Liver (tissue), 9 donors: Measurements from ENCODE around the gene RAB27A. TPM values are rescaled to one million over a fixed set of nuclear protein-coding genes. Genes with fewer than 3 reads are reported as not detected.

Experiments used
- DNase-seq: peaks from one replicate; pipeline ENCODE4 v3.0.0-alpha.2; 2017; ENCODE audit warnings: low spot score
- H3K27ac ChIP-seq, 2 donors: one replicate each; pipeline ENCODE4 v1.7.0; 2013; ENCODE audit warnings: inconsistent platforms in 2 of 2, low read length in 2 of 2, control low read depth in 1 of 2, low read depth in 1 of 2, mild to moderate bottlenecking in 1 of 2
- H3K27me3 ChIP-seq, 4 donors: one replicate each; pipeline versions ENCODE4 v1.6.1 to v1.7.0; 2013; ENCODE audit warnings: low read length in 3 of 4, inconsistent platforms in 1 of 4, mild to moderate bottlenecking in 1 of 4, moderate library complexity in 1 of 4; ENCODE audit not compliant: control insufficient read depth in 4 of 4, insufficient read depth in 4 of 4
- H3K36me3 ChIP-seq, 4 donors: one replicate each; pipeline versions ENCODE4 v1.6.1 to v1.7.0; 2013; ENCODE audit warnings: low read length in 3 of 4, mild to moderate bottlenecking in 3 of 4, low read depth in 1 of 4, moderate library complexity in 1 of 4; ENCODE audit not compliant: control insufficient read depth in 4 of 4, insufficient read depth in 3 of 4
- H3K4me1 ChIP-seq, 4 donors: one replicate each; pipeline versions ENCODE4 v1.6.1 to v1.7.0; 2013; ENCODE audit warnings: low read length in 3 of 4, mild to moderate bottlenecking in 3 of 4, moderate library complexity in 1 of 4; ENCODE audit not compliant: control insufficient read depth in 4 of 4, insufficient read depth in 4 of 4
- H3K4me3 ChIP-seq, 3 donors: one replicate each; pipeline versions ENCODE4 v1.6.1 to v1.7.0; 2013; ENCODE audit warnings: low read length in 3 of 3, control low read depth in 1 of 3, low read depth in 1 of 3, mild to moderate bottlenecking in 1 of 3
- H3K9ac ChIP-seq, 2 donors: one replicate each; pipeline ENCODE4 v1.7.0; 2013; ENCODE audit warnings: low read length in 2 of 2, mild to moderate bottlenecking in 2 of 2, moderate library complexity in 2 of 2, control low read depth in 1 of 2, low read depth in 1 of 2
- H3K9me3 ChIP-seq, 4 donors: one replicate each; pipeline versions ENCODE4 v1.6.1 to v1.7.0; 2013; ENCODE audit warnings: low read length in 3 of 4; ENCODE audit not compliant: control insufficient read depth in 4 of 4
- ATF3 ChIP-seq: IDR thresholded peaks from 2 replicates; pipeline ENCODE4 v1.6.1; 2016; ENCODE audit warnings: antibody characterized with exemption
- CTCF ChIP-seq: fragments of 150-350 bp; IDR thresholded peaks from 2 replicates; pipeline ENCODE4 v1.5.1; 2017; ENCODE audit warnings: improper control_type of control experiment, low read depth, low read length; ENCODE audit not compliant: missing input control
- EGR1 ChIP-seq, 2 donors: IDR thresholded peaks; 2 replicates each; pipeline ENCODE4 v1.6.1; 2016 to 2018; ENCODE audit warnings: antibody characterized with exemption in 2 of 2, low read depth in 2 of 2
- FOXA1 ChIP-seq: IDR thresholded peaks from 2 replicates; pipeline ENCODE4 v1.6.1; 2016; ENCODE audit warnings: antibody characterized with exemption
- FOXA2 ChIP-seq: IDR thresholded peaks from 2 replicates; pipeline ENCODE4 v1.6.1; 2016; ENCODE audit warnings: antibody characterized with exemption
- GABPA ChIP-seq, 2 donors: IDR thresholded peaks in 1 of 2; conservative IDR thresholded peaks in 1 of 2; 2 replicates each; pipeline ENCODE4 v1.6.1; 2016; ENCODE audit warnings: antibody characterized with exemption in 2 of 2, mild to moderate bottlenecking in 1 of 2, moderate library complexity in 1 of 2
- HNF4G ChIP-seq: IDR thresholded peaks from 2 replicates; pipeline ENCODE4 v1.6.1; 2016; ENCODE audit warnings: antibody characterized with exemption
- JUND ChIP-seq, 2 donors: IDR thresholded peaks; 2 replicates each; pipeline ENCODE4 v1.6.1; 2016; ENCODE audit warnings: antibody characterized with exemption in 2 of 2
- MAX ChIP-seq: IDR thresholded peaks from 2 replicates; pipeline ENCODE4 v1.6.1; 2016; ENCODE audit warnings: antibody characterized with exemption
- NR2F2 ChIP-seq: IDR thresholded peaks from 2 replicates; pipeline ENCODE4 v1.6.1; 2016; ENCODE audit warnings: antibody characterized with exemption
- RAD21 ChIP-seq, 2 donors: IDR thresholded peaks; 2 replicates each; pipeline ENCODE4 v1.6.1; 2016; ENCODE audit warnings: antibody characterized with exemption in 2 of 2, mild to moderate bottlenecking in 2 of 2
- REST ChIP-seq: IDR thresholded peaks from 2 replicates; pipeline ENCODE4 v1.6.1; 2016; ENCODE audit warnings: antibody characterized with exemption, mild to moderate bottlenecking
- SP1 ChIP-seq: IDR thresholded peaks from 2 replicates; pipeline ENCODE4 v1.6.1; 2018; ENCODE audit warnings: antibody characterized with exemption, mild to moderate bottlenecking
- TAF1 ChIP-seq: conservative IDR thresholded peaks from 2 replicates; pipeline ENCODE4 v1.6.1; 2016; ENCODE audit warnings: antibody characterized with exemption, mild to moderate bottlenecking
- ZBTB33 ChIP-seq: IDR thresholded peaks from 2 replicates; pipeline ENCODE4 v1.6.1; 2016; ENCODE audit warnings: antibody characterized with exemption
- WGBS: extraction: QIAGEN DNeasy Blood & Tissue Kit; methylation state at CpG from one replicate; pipeline ENCODE4 v1.1.7; 2013; 5-methylcytosine and 5-hydroxymethylcytosine counted together
- polyA plus RNA-seq, 2 donors: library from polyadenylated mRNA; stranded (reverse) in 1 of 2; unstranded in 1 of 2; fragments of 200-250 nt in 1 of 2; fragments of >200 nt in 1 of 2; fragmentation: Nextera tagmentation in 1 of 2; extraction: Ambion mirVana in 1 of 2; gene quantifications; one replicate each; pipeline versions ENCODE4 v1.2.1 to v1.2.3, GENCODE V29; 2013 to 2015
- total RNA-seq, 2 donors: library from RNA; depleted of rRNA; stranded (reverse); fragments of >200 nt; gene quantifications; one replicate each; pipeline ENCODE4 v1.2.3, GENCODE V29; 2014
- donor health status: healthy.
- donor health status: healthy.
- donor health status: healthy.
- donor health status: healthy.
- donor health status: healthy.

RAB27A gene
- total and polyA plus RNA-seq, 4 donors, result 6.4 to 30.8 (median 24.9) TPM

GRCh38 chr15:55231455-55231854 lies 58.2 kb downstream of the RAB27A start:
- H3K27me3 ChIP-seq, result no peaks in the 10 kb centered on the region
- no peak for TF ChIP-seq JUND (IDR thresholded peaks at IDR 0.05)
- TF ChIP-seq FOXA2, result no peak
- no peak for TF ChIP-seq GABPA (IDR thresholded peaks at IDR 0.05 in 1 of 2, conservative IDR thresholded peaks at IDR 0.05 in 1 of 2)
- TF ChIP-seq ZBTB33, result no peak
- TF ChIP-seq SP1, result no peak
- no peak for TF ChIP-seq ATF3
- no peak for TF ChIP-seq HNF4G
- H3K9ac ChIP-seq, result no peak overlapping the region
- H3K4me1 ChIP-seq, result peaks cover 0 to 3% (median 1%) of the 10 kb centered on the region in 4 donors
- H3K27ac ChIP-seq, result no peak overlapping the region
- no peak for DNase-seq
- H3K36me3 ChIP-seq, result peaks cover 0 to 10% (median 6%) of the 10 kb centered on the region in 4 donors
- no peak overlapping the region for H3K4me3 ChIP-seq
- no peaks in the 10 kb centered on the region for H3K9me3 ChIP-seq
- 97% methylated on average over 1 of the region's 1 CpG for WGBS

GRCh38 chr15:55230953-55231352 lies 58.7 kb downstream of the RAB27A start:
- DNase-seq, result no peak
- Histone ChIP-seq H3K4me1 (peaks cover 0 to 3% (median 1%) of the 10 kb centered on the region in 4 donors), H3K27me3 (no peaks in the 10 kb centered on the region), H3K27ac (no peak overlapping the region), H3K4me3 (no peak overlapping the region), H3K9me3 (no peaks in the 10 kb centered on the region), H3K36me3 (peaks cover 0 to 10% (median 6%) of the 10 kb centered on the region in 4 donors), H3K9ac (no peak overlapping the region)
- WGBS, result 100% methylated on average over 1 of the region's 1 CpG
- TF ChIP-seq HNF4G (no peak), EGR1 (IDR thresholded peaks at IDR 0.05; ENCODE audit: low read depth in 2 of 2) (no peak), SP1 (no peak), MAX (no peak)

- Histone ChIP-seq H3K27me3 (no peaks in the 10 kb centered on the region), H3K9me3 (no peaks in the 10 kb centered on the region), H3K4me3 (no peak overlapping the region), H3K9ac (no peak overlapping the region), H3K4me1 (peaks cover 0 to 4% (median 2%) of the 10 kb centered on the region in 4 donors), H3K27ac (no peak overlapping the region), H3K36me3 (peaks cover 0 to 10% (median 6%) of the 10 kb centered on the region in 4 donors)
- TF ChIP-seq HNF4G (no peak), CTCF (no peak), RAD21 (IDR thresholded peaks at IDR 0.05) (no peak), SP1 (no peak), ATF3 (no peak), TAF1 (no peak), JUND (IDR thresholded peaks at IDR 0.05) (no peak), MAX (no peak), NR2F2 (no peak), REST (no peak), FOXA2 (no peak), FOXA1 (no peak)
- no peak for DNase-seq
- WGBS, result 40% methylated on average over 3 of the region's 3 CpGs
Measured at GRCh38 chr15:55230051-55230670, 59.5 kb downstream of the RAB27A start.
